ENCODE measurements around the gene CHD9.
A peak's percentile ranks its signal among the peaks of the same experiment; 100 is the strongest.
"Not testable (repeated sequence)": the region's sequence is repeated elsewhere in the genome, so short reads cannot be mapped to it uniquely, and the experiment has no call there.

The CHD9 gene

GRCh38 chr16:53045341-53046220, 9.2 kb upstream of the CHD9 start:
- no peak overlapping the region for H3K4me3 ChIP-seq (ENCODE audit: low read depth, low read length)
- in situ Hi-C loops (cut with HindIII; ENCODE audit: low sequenced_read_pairs): no loop called here
- no peak for DNase-seq (ENCODE audit: low read depth, low spot score)
- TF ChIP-seq, protein P1, sequence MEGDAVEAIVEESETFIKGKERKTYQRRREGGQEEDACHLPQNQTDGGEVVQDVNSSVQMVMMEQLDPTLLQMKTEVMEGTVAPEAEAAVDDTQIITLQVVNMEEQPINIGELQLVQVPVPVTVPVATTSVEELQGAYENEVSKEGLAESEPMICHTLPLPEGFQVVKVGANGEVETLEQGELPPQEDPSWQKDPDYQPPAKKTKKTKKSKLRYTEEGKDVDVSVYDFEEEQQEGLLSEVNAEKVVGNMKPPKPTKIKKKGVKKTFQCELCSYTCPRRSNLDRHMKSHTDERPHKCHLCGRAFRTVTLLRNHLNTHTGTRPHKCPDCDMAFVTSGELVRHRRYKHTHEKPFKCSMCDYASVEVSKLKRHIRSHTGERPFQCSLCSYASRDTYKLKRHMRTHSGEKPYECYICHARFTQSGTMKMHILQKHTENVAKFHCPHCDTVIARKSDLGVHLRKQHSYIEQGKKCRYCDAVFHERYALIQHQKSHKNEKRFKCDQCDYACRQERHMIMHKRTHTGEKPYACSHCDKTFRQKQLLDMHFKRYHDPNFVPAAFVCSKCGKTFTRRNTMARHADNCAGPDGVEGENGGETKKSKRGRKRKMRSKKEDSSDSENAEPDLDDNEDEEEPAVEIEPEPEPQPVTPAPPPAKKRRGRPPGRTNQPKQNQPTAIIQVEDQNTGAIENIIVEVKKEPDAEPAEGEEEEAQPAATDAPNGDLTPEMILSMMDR (IDR thresholded peaks at IDR 0.05; ENCODE audit: low read depth, low read length): no peak

- H3K4me3 ChIP-seq (ENCODE audit: low read depth, low read length); DNase-seq (ENCODE audit: low read depth, low spot score); in situ Hi-C loops (cut with HindIII; ENCODE audit: low sequenced_read_pairs): not testable (repeated sequence)
These were observed 7.3 kb upstream of the CHD9 start for GRCh38 chr16:53047515-53047914.

GRCh38 chr16:53048139-53048915, 6.5 kb upstream of the CHD9 start:
- no peak overlapping the region for H3K4me3 ChIP-seq (ENCODE audit: low read depth, low read length)
- in situ Hi-C loops (cut with HindIII; ENCODE audit: low sequenced_read_pairs): no loop called here
- TF ChIP-seq, protein P1 (IDR thresholded peaks at IDR 0.05; ENCODE audit: low read depth, low read length): no peak
- no peak for DNase-seq (ENCODE audit: low read depth, low spot score)

- H3K4me3 ChIP-seq (ENCODE audit: low read depth, low read length); DNase-seq (ENCODE audit: low read depth, low spot score); in situ Hi-C loops (cut with HindIII; ENCODE audit: low sequenced_read_pairs): not testable (repeated sequence)
These were observed 3.5 kb upstream of the CHD9 start for GRCh38 chr16:53051255-53051654.

DNA sequence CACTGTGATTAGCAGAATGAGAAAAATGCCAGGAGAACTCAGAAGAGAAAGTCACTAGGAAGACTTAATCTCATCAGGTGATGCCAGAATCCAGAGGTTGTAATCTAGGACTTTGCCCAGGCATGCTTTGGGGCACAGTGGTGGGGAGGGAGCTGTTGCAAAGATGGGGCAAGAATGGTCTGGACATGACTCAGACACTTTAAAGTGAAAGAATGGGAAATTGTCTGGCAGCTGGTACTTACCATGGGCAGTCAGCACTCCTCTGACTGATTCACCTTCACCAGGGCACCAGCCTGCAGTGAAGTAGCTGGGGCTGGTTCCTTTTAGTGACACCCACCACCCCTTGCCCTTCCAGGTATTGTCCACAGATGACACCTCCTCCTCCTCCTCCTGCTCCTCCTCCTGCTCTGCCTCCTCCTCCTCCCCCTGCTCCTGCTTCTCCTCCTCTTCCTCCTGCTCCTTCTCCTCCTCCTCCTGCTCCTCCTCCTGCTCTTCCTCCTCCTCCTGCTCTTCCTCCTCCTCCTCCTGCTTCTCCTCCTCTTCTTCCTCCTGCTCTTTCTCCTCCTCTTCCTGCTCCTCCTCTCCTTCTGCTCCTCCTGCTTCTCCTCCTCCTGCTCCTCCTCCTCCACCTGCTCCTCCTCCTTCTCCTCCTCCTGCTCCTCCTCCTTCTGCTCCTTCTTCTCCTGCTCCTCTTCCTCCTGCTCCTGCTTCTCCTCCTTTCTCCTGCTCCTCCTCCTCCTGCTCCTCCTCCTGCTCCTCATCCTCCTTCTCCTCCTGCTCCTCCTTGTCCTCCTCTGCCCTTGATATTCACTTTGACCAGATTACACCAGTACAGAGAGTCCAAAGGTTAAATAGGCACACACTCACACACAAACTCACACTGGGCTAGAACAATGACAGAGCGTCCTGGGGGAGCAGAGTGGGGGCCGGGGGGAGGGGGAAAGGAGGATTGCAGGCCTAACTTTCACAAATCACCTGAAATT, 2.0 kb upstream of the CHD9 start, which contains the start of gene CHD9NB:
CHD9NB (minus strand) TSS at position 379 of the 983 bp plus-strand sequence. CDS start 8,739 bp downstream, outside the sequence.
- TF ChIP-seq, protein P1 (IDR thresholded peaks at IDR 0.05; ENCODE audit: low read depth, low read length): no peak
- in situ Hi-C loops (cut with HindIII; ENCODE audit: low sequenced_read_pairs): no loop called here
- peak within 1 kb of the TSS; percentile 19 for H3K4me3 ChIP-seq (ENCODE audit: low read depth, low read length)
- peak; percentile 82 for DNase-seq (ENCODE audit: low read depth, low spot score)

- H3K4me3 ChIP-seq (ENCODE audit: low read depth, low read length): peak overlapping the region; percentile 58
- in situ Hi-C loops (cut with HindIII; ENCODE audit: low sequenced_read_pairs): no loop called here
- DNase-seq (ENCODE audit: low read depth, low spot score): peak; percentile 25
- TF ChIP-seq, protein P1 (IDR thresholded peaks at IDR 0.05; ENCODE audit: low read depth, low read length): no peak
These were observed 673 bp upstream of the CHD9 start for GRCh38 chr16:53053967-53054669.
